ENCODE results near the gene GNG8. TPM values are rescaled to one million over a fixed set of nuclear protein-coding genes. Genes with fewer than 3 reads are reported as not detected.

The GNG8 gene
- total and polyA plus RNA-seq, 8 donors, result not detected

DNA sequence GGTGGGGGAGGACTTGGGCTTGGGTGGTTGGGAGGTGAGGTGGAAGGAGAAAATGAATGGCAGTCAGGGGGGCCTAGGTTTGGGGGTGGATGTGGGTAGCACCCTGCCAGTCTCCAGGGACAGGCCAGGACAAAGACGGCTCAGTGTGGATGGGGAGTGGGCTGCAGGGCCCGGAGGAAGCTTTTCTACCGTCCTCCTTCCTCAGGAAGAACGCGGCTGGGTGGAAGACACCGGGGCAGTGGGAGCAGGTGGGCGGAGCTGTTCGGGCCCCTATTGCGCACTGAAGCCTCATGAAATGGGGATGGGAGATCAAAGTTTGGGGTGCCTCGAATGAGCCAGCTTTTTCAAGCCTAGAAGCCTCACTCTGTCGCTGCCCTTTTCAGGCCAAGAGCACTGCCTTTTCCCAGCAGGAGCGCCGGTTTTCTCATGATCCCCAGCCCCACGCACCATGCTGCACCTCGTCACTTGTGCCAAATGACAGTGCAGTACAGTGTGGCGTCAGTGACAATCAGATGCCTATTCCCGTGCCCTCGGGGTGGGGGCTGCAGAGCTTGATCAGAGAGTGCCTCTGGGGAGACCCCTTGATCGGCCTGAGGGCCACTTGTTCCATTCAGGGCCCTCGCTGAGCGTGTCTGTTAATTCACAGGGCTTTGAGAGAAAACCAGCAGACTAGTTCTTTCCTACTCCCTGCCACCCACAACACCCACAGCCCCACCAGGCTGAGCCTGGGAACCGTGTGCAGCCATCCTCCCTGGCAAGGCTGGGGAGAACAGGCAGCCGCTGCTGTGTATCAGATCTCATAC lies 33.4 kb downstream of the GNG8 start:
- DNase-seq, result no peak
- Histone ChIP-seq H3K4me1 (peaks cover 31 to 63% (median 47%) of the 10 kb centered on the region in 4 donors), H3K4me3 (peak overlapping the region; percentile 80 to 100 (median 96)), H3K27me3 (no peaks in the 10 kb centered on the region), H3K9me3 (no peaks in the 10 kb centered on the region), H3K27ac (peak overlapping the region; percentile 94 to 99 (median 96)), H3K36me3 (peaks cover 23 to 26% (median 25%) of the 10 kb centered on the region in 4 donors)
- intact Hi-C loops (cut with DNase I; ENCODE audit: low total_unique reads), result no loop called here
- TF ChIP-seq EP300 (IDR thresholded peaks at IDR 0.05) (no peak), POLR2A (IDR thresholded peaks at IDR 0.05) (no peak), POLR2AphosphoS5 (IDR thresholded peaks at IDR 0.05) (no peak)
- TF ChIP-seq, protein P1, sequence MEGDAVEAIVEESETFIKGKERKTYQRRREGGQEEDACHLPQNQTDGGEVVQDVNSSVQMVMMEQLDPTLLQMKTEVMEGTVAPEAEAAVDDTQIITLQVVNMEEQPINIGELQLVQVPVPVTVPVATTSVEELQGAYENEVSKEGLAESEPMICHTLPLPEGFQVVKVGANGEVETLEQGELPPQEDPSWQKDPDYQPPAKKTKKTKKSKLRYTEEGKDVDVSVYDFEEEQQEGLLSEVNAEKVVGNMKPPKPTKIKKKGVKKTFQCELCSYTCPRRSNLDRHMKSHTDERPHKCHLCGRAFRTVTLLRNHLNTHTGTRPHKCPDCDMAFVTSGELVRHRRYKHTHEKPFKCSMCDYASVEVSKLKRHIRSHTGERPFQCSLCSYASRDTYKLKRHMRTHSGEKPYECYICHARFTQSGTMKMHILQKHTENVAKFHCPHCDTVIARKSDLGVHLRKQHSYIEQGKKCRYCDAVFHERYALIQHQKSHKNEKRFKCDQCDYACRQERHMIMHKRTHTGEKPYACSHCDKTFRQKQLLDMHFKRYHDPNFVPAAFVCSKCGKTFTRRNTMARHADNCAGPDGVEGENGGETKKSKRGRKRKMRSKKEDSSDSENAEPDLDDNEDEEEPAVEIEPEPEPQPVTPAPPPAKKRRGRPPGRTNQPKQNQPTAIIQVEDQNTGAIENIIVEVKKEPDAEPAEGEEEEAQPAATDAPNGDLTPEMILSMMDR (IDR thresholded peaks at IDR 0.05), result no peak
- WGBS, 5 donors, result 6 to 13% (median 7%) methylated on average over 20 to 23 of the region's 23 CpGs

DNA sequence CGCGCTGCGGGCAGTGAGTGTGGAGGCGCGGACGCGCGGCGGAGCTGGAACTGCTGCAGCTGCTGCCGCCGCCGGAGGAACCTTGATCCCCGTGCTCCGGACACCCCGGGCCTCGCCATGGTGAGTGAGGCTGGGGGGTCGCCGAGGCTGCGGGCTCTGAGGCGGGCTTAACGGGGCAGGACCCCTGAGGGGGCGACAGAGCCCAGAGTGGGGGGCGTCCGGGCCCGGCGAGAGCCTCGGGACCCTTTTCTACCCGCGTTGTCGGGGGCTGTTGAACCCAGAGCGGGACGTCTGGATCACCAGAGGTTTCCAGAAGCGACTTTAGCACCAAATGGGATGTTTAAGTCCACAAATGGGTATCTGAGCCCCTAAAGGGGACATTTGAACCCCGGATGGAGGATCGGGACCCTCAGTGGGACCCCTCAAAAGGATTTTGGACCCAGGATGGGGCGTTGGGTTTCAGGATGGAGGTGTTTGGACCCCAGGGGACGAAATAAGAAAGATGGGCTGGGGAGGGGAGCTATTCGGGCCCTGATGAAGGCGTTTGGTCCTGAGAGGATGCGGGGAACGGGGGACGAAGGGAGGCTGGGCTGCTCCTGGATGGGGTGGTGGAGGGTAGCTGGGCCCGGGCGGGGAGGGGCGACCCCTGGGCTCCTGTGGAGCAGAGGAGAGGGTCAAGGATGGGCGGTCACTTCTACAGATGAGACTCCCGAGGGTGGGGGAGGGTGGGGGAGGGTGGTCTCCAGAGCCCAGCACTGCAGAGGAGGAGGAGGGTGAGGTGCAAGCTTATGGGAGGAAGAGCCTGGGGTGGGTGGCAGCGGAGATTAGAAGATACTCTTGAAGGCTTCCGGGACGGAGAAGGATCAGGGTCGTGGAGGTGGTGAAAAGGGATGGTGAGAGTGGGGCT lies 34.4 kb downstream of the GNG8 start, which contains the start of gene CALM3:
Gene CALM3 (plus strand): TSS at position 13 of the 907 bp plus-strand sequence. CDS start 105 bp downstream, at position 118.
- peak in 1 of 2 donors; percentile 59 for DNase-seq
- H3K27me3 ChIP-seq, result no peaks in the 10 kb centered on the region
- peak in 2 of 3 donors; percentile 41 to 75 for TF ChIP-seq POLR2AphosphoS5 (IDR thresholded peaks at IDR 0.05)
- TF ChIP-seq POLR2A (IDR thresholded peaks at IDR 0.05), result no peak
- intact Hi-C loops (cut with DNase I; ENCODE audit: low total_unique reads), result no loop called here
- peak within 1 kb of the TSS; percentile 80 to 100 (median 96) for H3K4me3 ChIP-seq
- 0 to 1% (median 0%) methylated on average over 39 to 51 of the region's 51 CpGs for WGBS, 5 donors
- H3K36me3 ChIP-seq, result peaks cover 13 to 15% (median 14%) of the 10 kb centered on the region in 4 donors
- H3K27ac ChIP-seq, result peak within 1 kb of the TSS; percentile 94 to 99 (median 96)
- peaks cover 31 to 55% (median 46%) of the 10 kb centered on the region in 4 donors for H3K4me1 ChIP-seq
- no peaks in the 10 kb centered on the region for H3K9me3 ChIP-seq

DNA sequence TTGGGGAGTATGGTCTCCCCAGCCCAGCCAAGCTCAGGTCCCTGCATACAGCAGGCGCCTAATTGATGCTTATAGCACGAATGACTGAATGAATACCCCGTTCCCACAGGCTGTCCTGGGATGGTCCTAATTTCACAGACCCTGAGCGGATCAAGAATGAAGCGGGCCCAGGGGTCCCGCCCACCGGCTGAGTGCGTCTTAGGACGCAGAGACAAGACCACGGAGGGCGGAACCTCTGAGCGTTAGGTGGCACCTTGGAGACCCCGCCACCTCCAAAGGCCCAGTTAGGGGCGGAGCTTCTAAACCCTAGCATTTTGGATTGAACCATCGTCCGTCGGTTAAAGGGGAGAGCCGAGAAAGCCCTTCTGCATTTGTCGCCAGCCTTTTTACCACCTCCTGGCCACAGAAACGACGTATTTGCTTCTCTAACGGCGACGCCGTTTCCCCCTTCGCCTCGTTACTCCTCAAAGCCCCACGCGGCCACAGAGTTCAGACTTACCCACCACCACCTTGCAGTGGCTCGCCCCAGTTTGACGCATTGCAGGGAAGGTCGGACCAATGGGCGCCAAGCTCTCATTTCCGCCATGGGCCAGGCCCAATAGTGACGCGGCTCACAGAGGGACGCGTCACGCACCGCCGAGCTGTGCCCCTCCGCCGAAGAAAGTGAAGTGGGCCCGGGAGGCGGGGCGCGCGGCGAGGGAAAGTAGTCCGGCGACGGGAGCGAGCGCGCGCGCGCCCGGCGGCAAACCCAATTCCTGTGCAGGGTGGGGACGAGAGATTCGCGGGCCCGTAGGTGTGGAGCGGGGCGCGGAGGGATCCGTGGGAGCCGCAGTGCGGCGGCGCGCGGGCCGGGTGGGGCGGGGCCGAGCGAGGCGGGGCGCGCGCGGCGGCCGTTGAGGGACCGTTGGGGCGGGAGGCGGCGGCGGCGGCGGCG lies 35.4 kb downstream of the GNG8 start:
- H3K27me3 ChIP-seq, result no peaks in the 10 kb centered on the region
- TF ChIP-seq, protein P1 (IDR thresholded peaks at IDR 0.05), result no peak
- TF ChIP-seq POLR2AphosphoS5 (IDR thresholded peaks at IDR 0.05) (peak; percentile 54 to 81 (median 72)), EP300 (IDR thresholded peaks at IDR 0.05) (no peak), POLR2A (IDR thresholded peaks at IDR 0.05) (peak in 1 of 4 donors; percentile 25)
- peak overlapping the region; percentile 94 to 99 (median 96) for H3K27ac ChIP-seq
- intact Hi-C loops (cut with DNase I; ENCODE audit: low total_unique reads), result no loop called here
- DNase-seq, result peak; percentile 98 to 99
- peaks cover 4 to 6% (median 5%) of the 10 kb centered on the region in 4 donors for H3K36me3 ChIP-seq
- peak overlapping the region; percentile 80 to 100 (median 96) for H3K4me3 ChIP-seq
- H3K9me3 ChIP-seq, result no peaks in the 10 kb centered on the region
- 1 to 2% (median 1%) methylated on average over 55 to 93 of the region's 93 CpGs for WGBS, 5 donors
- H3K4me1 ChIP-seq, result peaks cover 31 to 47% (median 42%) of the 10 kb centered on the region in 4 donors

DNA sequence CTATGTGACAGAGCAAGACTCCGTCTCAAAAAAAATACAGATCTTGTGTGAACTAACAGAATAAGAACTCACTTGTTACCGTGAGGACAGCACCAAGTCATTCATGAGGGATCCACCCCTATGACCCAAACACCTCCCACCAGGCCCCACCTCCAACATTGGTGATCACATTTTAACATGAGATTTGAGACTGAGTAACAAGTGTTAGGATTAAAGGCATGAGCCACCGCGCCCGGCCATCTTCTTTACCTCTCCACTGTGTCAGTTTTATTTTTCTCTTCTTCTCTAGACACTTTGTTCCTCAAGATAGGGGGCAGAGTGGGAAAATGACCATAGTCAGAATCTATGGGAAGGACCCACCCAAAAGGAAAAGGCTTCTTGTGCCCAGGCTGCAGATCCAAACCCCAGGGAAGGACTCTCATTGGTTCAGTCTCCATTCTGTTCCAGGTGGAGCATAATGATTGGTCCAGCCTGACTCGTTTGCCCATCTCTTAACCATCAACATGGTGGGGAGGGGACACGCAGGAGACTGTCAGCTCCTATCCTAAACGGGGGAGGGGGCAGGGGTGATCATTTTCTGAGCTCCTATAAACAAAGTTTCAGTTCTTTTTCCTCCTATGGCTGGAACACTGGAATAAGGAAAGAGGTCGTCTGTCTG lies 36.2 kb downstream of the GNG8 start:
- H3K27ac ChIP-seq, result peak overlapping the region; percentile 94 to 99 (median 96)
- H3K27me3 ChIP-seq, result no peaks in the 10 kb centered on the region
- intact Hi-C loops (cut with DNase I; ENCODE audit: low total_unique reads), result no loop called here
- peak overlapping the region; percentile 80 to 100 (median 96) for H3K4me3 ChIP-seq
- TF ChIP-seq POLR2AphosphoS5 (IDR thresholded peaks at IDR 0.05), result no peak
- no peak for TF ChIP-seq EP300 (IDR thresholded peaks at IDR 0.05)
- no peak for TF ChIP-seq POLR2A (IDR thresholded peaks at IDR 0.05)
- TF ChIP-seq, protein P1 (IDR thresholded peaks at IDR 0.05), result no peak
- H3K9me3 ChIP-seq, result no peaks in the 10 kb centered on the region
- peaks cover 26 to 39% (median 35%) of the 10 kb centered on the region in 4 donors for H3K4me1 ChIP-seq
- DNase-seq, result no peak
- 61 to 68% (median 66%) methylated on average over 9 of the region's 9 CpGs for WGBS, 5 donors
- H3K36me3 ChIP-seq, result no peaks in the 10 kb centered on the region
